Panc1 (cell line): ENCODE results near the gene RSPRY1. TPM values are rescaled to one million over a fixed set of nuclear protein-coding genes. Genes with fewer than 3 reads are reported as not detected.

Source experiments
- ATAC-seq: fragments of 200-7000 bp; cut with Tn5 transposase; 2 replicates; pipeline ENCODE4 v1.9.1; 2020; ENCODE audit warnings: mild to moderate bottlenecking, moderate library complexity
- BruUV-seq: library from RNA; stranded (reverse); fragments of 400-500 nt; replicated peaks from 2 replicates; lab custom pipeline; 2021; lab: Mats Ljungman, UMichigan
- CTCF ChIA-PET: fragments of 300-600 bp; sonication (Branson Sonifier 250); formaldehyde crosslinking; loops from one replicate; lab custom pipeline; 2022; ENCODE audit warnings: antibody characterized with exemption; lab: Charles Lee
- POLR2A ChIA-PET: fragments of 300-600 bp; sonication (Branson Sonifier 250); formaldehyde crosslinking; loops from one replicate; lab custom pipeline; 2022; ENCODE audit warnings: antibody characterized with exemption; lab: Charles Lee
- DNase-seq: peaks from one replicate; pipeline ENCODE4 v3.0.0-alpha.2; 2010; ENCODE audit warnings: low read depth, low spot score
- H3K27ac ChIP-seq: 2 replicates; pipeline ENCODE4 v1.5.1; 2011; ENCODE audit warnings: mild to moderate bottlenecking, low read length, inconsistent platforms
- H3K27me3 ChIP-seq: fragments of 200-500 bp; sonication (Bioruptor generic); 2 replicates; pipeline ENCODE4 v1.6.0; 2014; ENCODE audit warnings: low read length, inconsistent platforms; ENCODE audit not compliant: control insufficient read depth, insufficient read depth
- H3K36me3 ChIP-seq: fragments of 200-500 bp; sonication (Bioruptor generic); 2 replicates; pipeline ENCODE4 v1.5.1; 2014; ENCODE audit warnings: inconsistent platforms, mild to moderate bottlenecking, low read length, moderate library complexity; ENCODE audit not compliant: control insufficient read depth, insufficient read depth
- H3K4me1 ChIP-seq: 2 replicates; pipeline ENCODE4 v1.5.1; 2011; ENCODE audit warnings: inconsistent platforms, mild to moderate bottlenecking, low read length, moderate library complexity; ENCODE audit not compliant: control insufficient read depth, insufficient read depth
- H3K4me3 ChIP-seq, 2 experiments: 2 replicates each; pipeline ENCODE4 v1.5.1; 2011 to 2012; ENCODE audit warnings: low read depth in 2 of 2, low read length in 2 of 2, mild to moderate bottlenecking in 2 of 2, inconsistent platforms in 1 of 2, moderate library complexity in 1 of 2
- H3K9me3 ChIP-seq: fragments of 200-500 bp; sonication (Bioruptor generic); 2 replicates; pipeline ENCODE4 v1.5.1; 2014; ENCODE audit warnings: low read depth, mild to moderate bottlenecking, inconsistent platforms, low read length, moderate library complexity; ENCODE audit not compliant: control insufficient read depth, insufficient read depth
- CTCF ChIP-seq: fragments of 450-650 bp; IDR thresholded peaks from 2 replicates; pipeline ENCODE4 v1.5.1; 2017; ENCODE audit warnings: mild to moderate bottlenecking
- POLR2AphosphoS5 ChIP-seq: IDR thresholded peaks from 2 replicates; pipeline ENCODE4 v1.6.1; 2012; ENCODE audit warnings: mild to moderate bottlenecking, low read depth, low read length, moderate library complexity
- REST ChIP-seq, 2 experiments: IDR thresholded peaks; 2 replicates each; pipeline ENCODE4 v1.6.1; 2011 to 2012; ENCODE audit warnings: low read depth in 2 of 2, control low read depth in 1 of 2, low read length in 1 of 2, mild to moderate bottlenecking in 1 of 2, moderate library complexity in 1 of 2; ENCODE audit not compliant: insufficient read depth in 1 of 2
- SIN3A ChIP-seq: IDR thresholded peaks from 2 replicates; pipeline ENCODE4 v1.6.1; 2012; ENCODE audit warnings: low read depth, mild to moderate bottlenecking, low read length, moderate library complexity, borderline replicate concordance; ENCODE audit not compliant: insufficient read depth
- TCF7L2 ChIP-seq: IDR thresholded peaks from 2 replicates; pipeline ENCODE4 v1.6.1; 2011; ENCODE audit warnings: mild to moderate bottlenecking, low read depth, low read length, inconsistent platforms
- in situ Hi-C: cut with HindIII; loops from 2 replicates; pipeline ENCODE4 v1.10.0; 2016; ENCODE audit warnings: low sequenced_read_pairs, low pct_unique_long_range_greater_than_20kb
- intact Hi-C: fragments of 100-400 bp; cut with micrococcal nuclease; formaldehyde crosslinking; loops from one replicate; pipeline ENCODE4 v1.10.0; 2022; ENCODE audit not compliant: unreplicated experiment
- total RNA-seq: library from RNA; stranded (reverse); gene quantifications from one replicate; pipeline ENCODE4 v1.2.1, GENCODE V29; 2021; ENCODE audit not compliant: unreplicated experiment

The RSPRY1 gene
- total RNA-seq, 1 experiment from 2014 or later = 29.4 TPM

- CTCF ChIA-PET = no interaction called here
- no peaks in the 10 kb centered on the region for H3K4me1 ChIP-seq
- H3K27ac ChIP-seq = no peak overlapping the region
- TF ChIP-seq REST (IDR thresholded peaks at IDR 0.05; ENCODE audit: insufficient read depth in 1 of 2, low read depth in 2 of 2, low read length in 1 of 2) = no peak
- TF ChIP-seq SIN3A = no peak
- no peak for TF ChIP-seq POLR2AphosphoS5
- TF ChIP-seq TCF7L2 = no peak
- TF ChIP-seq CTCF = no peak
- H3K4me3 ChIP-seq = no peak overlapping the region
- no peaks in the 10 kb centered on the region for H3K36me3 ChIP-seq
- ATAC-seq (no peak), DNase-seq (no peak)
- no TSS peak for BruUV-seq
- intact Hi-C loops (no loop called here), in situ Hi-C loops (no loop called here)
- no peaks in the 10 kb centered on the region for H3K27me3 ChIP-seq
- POLR2A ChIA-PET = interaction anchor here (0.6 kb wide), 1 partner anchor 36 kb away, joined by 3 read pairs; no protein-coding TSS in a partner anchor
- H3K9me3 ChIP-seq = no peaks in the 10 kb centered on the region
These were observed 48.4 kb upstream of the RSPRY1 start for GRCh38 chr16:57137566-57138273.

- DNase-seq (no peak), ATAC-seq (no peak)
- no peaks in the 10 kb centered on the region for H3K4me1 ChIP-seq
- H3K4me3 ChIP-seq = no peak overlapping the region
- no peak overlapping the region for H3K27ac ChIP-seq
- H3K9me3 ChIP-seq = no peaks in the 10 kb centered on the region
- no peaks in the 10 kb centered on the region for H3K36me3 ChIP-seq
- in situ Hi-C loops (no loop called here), intact Hi-C loops (no loop called here)
- POLR2A ChIA-PET = interaction anchor here (0.6 kb wide), 1 partner anchor 35 kb away, joined by 3 read pairs; no protein-coding TSS in a partner anchor
- BruUV-seq = no TSS peak
- CTCF ChIA-PET = no interaction called here
- no peaks in the 10 kb centered on the region for H3K27me3 ChIP-seq
- TF ChIP-seq TCF7L2 = no peak
- no peak for TF ChIP-seq POLR2AphosphoS5
- no peak for TF ChIP-seq SIN3A
- no peak for TF ChIP-seq CTCF
- TF ChIP-seq REST (IDR thresholded peaks at IDR 0.05; ENCODE audit: insufficient read depth in 1 of 2, low read depth in 2 of 2, low read length in 1 of 2) = no peak
These were observed 47.7 kb upstream of the RSPRY1 start for GRCh38 chr16:57138281-57138935.
